C4-2B (cell line): ENCODE data around the gene ZFX.

Experiments
- H3K27ac ChIP-seq: fragments of 450-650 bp; 2 replicates; pipeline ENCODE4 v1.5.1; 2017
- ZFX ChIP-seq: fragments of 450-650 bp; IDR thresholded peaks from 2 replicates; pipeline ENCODE4 v1.6.1; 2017
- TF ChIP-seq, protein P1 (sequence below): fragments of 450-650 bp; conservative IDR thresholded peaks from 2 replicates; pipeline ENCODE4 v1.5.1; 2017; ENCODE audit warnings: mild to moderate bottlenecking

ZFX gene

DNA sequence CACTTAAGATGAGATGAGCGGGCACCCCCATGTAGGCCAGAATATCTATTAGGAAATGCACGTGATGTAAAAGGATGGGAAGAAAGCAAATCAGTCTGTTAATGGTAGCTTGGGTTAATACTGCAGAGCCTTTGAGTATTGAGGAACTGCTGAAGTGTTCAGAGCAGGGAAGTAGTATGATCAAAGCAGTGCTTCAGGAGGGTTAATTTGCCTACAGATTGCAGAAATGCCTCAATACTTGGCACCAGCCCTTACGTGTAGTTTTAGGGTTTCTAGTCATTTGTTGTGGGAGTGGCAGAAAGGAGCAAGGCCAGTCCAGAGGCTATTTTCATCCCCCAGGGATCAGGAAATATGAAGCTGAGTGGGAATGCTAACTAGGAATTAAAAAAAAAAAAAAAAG is 19.7 kb downstream of the ZFX start:
- H3K27ac ChIP-seq, result no peak overlapping the region
- TF ChIP-seq, protein P1, sequence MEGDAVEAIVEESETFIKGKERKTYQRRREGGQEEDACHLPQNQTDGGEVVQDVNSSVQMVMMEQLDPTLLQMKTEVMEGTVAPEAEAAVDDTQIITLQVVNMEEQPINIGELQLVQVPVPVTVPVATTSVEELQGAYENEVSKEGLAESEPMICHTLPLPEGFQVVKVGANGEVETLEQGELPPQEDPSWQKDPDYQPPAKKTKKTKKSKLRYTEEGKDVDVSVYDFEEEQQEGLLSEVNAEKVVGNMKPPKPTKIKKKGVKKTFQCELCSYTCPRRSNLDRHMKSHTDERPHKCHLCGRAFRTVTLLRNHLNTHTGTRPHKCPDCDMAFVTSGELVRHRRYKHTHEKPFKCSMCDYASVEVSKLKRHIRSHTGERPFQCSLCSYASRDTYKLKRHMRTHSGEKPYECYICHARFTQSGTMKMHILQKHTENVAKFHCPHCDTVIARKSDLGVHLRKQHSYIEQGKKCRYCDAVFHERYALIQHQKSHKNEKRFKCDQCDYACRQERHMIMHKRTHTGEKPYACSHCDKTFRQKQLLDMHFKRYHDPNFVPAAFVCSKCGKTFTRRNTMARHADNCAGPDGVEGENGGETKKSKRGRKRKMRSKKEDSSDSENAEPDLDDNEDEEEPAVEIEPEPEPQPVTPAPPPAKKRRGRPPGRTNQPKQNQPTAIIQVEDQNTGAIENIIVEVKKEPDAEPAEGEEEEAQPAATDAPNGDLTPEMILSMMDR, result no peak
- no peak for TF ChIP-seq ZFX

DNA sequence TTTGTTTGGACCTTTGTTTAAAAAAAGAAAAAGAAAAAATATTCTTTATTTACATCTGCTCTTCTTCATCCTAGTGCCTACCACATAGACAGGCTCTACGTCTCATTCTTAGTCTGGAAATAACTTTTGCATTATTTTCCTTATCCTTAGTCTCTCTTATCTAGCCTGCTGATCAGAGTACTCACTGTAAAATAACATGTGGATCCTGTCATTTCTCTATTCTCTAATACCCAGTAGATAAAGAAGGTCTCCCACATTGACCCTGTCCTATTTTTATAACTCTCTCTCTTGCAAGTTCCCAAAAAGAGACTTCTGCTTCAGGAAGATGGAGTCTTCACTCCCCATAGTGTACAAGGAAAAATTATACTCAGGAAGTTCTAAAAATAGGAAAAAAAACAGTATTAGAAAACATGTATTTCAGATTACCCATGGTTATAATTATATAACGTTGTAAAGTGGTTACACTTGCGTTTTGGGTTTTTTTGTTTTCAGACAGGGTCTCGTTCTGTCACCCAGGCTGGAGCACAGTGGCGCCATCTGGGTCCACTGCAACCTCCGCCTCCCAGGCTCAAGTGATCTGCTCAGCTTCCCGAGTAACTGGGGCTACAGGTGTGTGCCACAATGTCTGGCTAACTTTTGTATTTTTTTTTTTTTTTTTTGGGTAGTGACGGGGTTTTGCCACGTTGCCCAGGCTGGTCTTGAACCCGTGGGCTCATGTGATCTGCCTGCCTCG is 23.8 kb downstream of the ZFX start:
- TF ChIP-seq ZFX, result no peak
- TF ChIP-seq, protein P1, result no peak
- no peak overlapping the region for H3K27ac ChIP-seq

DNA sequence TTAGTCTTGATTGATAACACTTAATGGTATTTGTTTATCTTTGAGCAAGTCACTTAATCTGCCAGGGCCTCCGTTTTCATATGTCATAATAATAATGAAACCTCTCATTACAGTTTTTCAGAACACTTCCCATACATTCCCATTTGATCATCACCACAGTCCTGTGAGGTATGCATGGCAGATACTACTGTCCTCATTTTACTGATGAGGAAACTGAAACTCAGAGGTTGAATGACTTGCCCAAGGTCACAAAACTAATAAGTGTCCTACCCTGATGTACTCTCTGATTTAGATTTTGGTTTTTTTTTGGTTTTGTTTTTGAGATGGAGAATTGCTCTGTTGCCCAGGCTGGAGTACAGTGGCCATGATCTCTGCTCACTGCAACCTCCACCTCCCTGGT is 25.7 kb downstream of the ZFX start:
- TF ChIP-seq ZFX, result no peak
- TF ChIP-seq, protein P1, result no peak
- H3K27ac ChIP-seq, result no peak overlapping the region

DNA sequence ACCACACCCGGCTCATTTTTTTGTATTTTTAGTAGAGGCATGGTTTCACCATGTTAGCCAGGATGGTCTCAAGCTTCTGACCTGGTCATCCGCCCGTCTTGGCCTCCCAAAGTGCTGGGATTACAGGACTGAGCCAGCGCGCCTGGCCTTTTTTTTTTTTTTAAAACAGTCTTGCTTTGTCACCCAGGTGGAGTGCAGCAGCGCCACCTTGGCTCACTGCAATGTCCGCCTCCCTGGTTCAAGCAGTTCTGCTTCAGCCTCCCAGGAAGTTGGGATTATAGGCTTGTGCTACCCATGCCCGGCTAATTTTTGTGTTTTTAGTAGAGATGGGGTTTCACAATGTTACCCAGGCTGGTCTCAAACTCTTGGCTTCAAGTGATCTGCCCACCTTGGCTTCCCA is 28.9 kb downstream of the ZFX start:
- no peak overlapping the region for H3K27ac ChIP-seq
- no peak for TF ChIP-seq ZFX

DNA sequence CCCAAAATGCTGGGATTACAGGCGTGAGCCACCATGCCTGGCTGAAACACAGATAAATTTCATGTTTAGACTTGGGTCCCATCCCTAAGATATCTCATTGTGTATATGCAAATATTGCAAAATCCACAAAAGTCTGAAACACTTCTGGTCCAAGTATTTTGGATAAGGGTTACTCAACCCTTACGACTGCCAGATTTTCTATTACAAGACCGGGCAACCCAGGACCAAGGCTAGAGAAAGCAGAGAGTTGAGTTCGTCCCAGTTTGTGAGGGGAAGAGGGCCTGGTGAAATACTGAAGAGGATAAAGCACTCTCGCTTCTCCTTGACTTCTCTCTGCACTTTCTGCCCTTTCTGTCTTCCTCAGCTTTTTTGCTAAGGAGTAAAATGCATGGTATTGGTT is 34.5 kb downstream of the ZFX start:
- H3K27ac ChIP-seq, result peak overlapping the region; percentile 39
- TF ChIP-seq ZFX, result no peak
- TF ChIP-seq, protein P1, result no peak

DNA sequence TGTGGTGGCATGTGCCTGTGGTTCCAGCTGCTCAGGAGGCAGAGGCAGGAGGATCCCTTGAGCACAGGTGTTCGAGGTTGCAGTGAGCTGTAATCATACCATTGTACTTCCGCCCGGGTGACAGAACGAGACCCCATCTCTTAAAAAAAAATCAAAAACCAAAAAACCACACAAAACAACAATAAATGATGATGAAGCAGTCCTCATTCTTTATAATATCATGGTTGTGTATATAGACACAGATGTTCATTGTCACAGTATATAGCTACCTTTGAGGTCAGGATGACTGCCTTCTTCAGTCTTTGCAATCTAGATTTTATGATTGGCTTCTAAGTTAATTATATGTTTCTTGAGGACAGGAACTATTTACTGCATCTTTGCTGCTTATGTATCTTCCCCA is 37.0 kb downstream of the ZFX start:
- no peak overlapping the region for H3K27ac ChIP-seq
- TF ChIP-seq, protein P1, result no peak
- no peak for TF ChIP-seq ZFX

DNA sequence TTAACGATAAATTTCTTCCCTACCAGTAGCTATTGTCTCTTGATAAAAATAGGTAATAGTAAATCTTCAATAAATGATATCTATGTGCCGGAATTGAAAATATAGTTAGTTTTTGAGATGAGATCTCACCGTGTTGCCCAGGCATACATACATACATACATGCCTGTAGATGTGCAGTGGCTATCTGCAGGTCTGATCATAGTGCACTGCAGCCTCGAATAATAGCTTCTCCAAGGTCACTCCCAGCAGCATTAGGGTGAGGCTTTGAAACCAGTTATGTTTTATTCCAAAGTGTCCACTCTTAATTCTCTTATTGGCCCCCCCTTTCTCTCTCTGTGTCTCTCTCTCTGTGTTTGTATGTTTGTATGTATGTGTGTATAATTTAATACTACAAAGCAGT is 37.5 kb downstream of the ZFX start:
- TF ChIP-seq, protein P1, result no peak
- no peak for TF ChIP-seq ZFX
- no peak overlapping the region for H3K27ac ChIP-seq

DNA sequence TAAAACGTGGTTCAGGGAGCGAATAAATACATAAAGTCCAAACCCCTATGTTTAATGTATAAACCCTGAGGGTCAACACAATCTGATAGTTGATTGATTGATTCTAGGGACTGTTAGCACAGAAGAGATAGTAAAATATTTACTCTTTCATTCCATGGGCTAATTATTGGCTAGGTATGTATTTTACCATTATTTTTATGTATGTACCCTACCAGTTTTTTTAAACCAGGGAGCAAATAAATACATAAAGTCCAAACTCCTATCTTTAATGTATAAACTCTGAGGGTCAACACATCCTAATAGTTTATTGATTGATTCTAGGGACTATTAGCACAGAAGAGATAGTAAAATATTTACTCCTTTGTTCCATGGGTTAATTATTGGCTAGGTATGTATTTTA is 40.0 kb downstream of the ZFX start:
- TF ChIP-seq ZFX, result no peak
- TF ChIP-seq, protein P1, result no peak
- no peak overlapping the region for H3K27ac ChIP-seq
